Measurements from ENCODE around the gene COL4A3.

DNA sequence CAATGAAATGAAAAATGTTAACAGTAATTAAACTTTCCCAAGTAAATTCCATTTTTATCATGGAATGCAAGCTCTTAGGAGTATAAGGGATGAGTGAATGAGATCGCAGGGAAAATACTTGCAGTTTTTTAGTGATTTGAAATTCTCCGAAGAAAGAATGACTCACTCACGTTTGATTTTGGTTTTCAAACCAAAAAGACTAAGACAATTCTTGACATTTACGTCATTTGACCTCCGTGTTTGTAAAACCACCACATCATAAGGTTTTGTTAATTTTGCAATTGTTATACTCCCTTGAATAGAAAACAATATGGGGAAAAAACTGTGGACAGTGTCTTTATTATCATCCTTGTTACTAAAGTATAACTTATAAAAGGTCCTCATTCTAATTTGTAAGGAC lies 29.8 kb upstream of the COL4A3 start:
- TF ChIP-seq POLR2AphosphoS5 (IDR thresholded peaks at IDR 0.05; ENCODE audit: low read depth, low read length), result no peak
- no peak for TF ChIP-seq POLR2A (IDR thresholded peaks at IDR 0.05; ENCODE audit: low read depth, low read length)
